Measurements from ENCODE around the gene GGTLC1.

The GGTLC1 gene

DNA sequence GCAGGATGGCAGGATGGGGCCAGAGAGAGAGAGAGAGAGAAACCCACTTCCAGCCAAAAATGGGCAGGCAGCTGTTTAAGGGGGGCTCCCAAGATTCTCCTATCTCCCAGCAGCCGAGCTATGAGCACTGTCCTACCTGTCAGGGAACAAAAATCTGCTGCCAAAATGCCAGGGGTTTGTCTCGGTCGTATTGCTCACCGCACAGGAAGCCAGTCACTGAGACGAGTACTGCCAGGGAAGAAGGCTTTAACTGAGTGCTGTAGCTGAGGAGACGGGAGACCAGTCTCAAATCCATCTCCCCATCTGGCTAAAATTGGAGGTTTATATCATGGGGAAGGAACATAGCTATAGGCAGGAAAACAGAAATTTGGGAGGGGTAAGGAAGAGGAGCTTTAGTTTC, 22.3 kb downstream of the GGTLC1 start:
- Histone ChIP-seq H3K9me3 (ENCODE audit: severe bottlenecking) (peaks cover 11% of the 10 kb centered on the region), H3K27ac (no peak overlapping the region)
- TF ChIP-seq, protein P1, sequence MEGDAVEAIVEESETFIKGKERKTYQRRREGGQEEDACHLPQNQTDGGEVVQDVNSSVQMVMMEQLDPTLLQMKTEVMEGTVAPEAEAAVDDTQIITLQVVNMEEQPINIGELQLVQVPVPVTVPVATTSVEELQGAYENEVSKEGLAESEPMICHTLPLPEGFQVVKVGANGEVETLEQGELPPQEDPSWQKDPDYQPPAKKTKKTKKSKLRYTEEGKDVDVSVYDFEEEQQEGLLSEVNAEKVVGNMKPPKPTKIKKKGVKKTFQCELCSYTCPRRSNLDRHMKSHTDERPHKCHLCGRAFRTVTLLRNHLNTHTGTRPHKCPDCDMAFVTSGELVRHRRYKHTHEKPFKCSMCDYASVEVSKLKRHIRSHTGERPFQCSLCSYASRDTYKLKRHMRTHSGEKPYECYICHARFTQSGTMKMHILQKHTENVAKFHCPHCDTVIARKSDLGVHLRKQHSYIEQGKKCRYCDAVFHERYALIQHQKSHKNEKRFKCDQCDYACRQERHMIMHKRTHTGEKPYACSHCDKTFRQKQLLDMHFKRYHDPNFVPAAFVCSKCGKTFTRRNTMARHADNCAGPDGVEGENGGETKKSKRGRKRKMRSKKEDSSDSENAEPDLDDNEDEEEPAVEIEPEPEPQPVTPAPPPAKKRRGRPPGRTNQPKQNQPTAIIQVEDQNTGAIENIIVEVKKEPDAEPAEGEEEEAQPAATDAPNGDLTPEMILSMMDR (IDR thresholded peaks at IDR 0.05; ENCODE audit: low read depth, low read length) = no peak

GRCh38 chr20:23963941-23964340, 24.6 kb downstream of the GGTLC1 start:
- H3K4me3 ChIP-seq (ENCODE audit: low read depth, low read length) = no peak overlapping the region
- TF ChIP-seq, protein P1 (IDR thresholded peaks at IDR 0.05; ENCODE audit: low read depth, low read length) = no peak
- DNase-seq = no peak
- H3K9me3 ChIP-seq (ENCODE audit: severe bottlenecking) = peaks cover 11% of the 10 kb centered on the region
- H3K36me3 ChIP-seq = no peaks in the 10 kb centered on the region
- no peak overlapping the region for H3K27ac ChIP-seq
- no peaks in the 10 kb centered on the region for H3K27me3 ChIP-seq (ENCODE audit: insufficient read depth, low read depth, severe bottlenecking)

More for the DNA sequence above, 22.3 kb downstream of the GGTLC1 start:
- Histone ChIP-seq H3K27me3 (ENCODE audit: insufficient read depth, low read depth, severe bottlenecking) (no peaks in the 10 kb centered on the region), H3K4me3 (ENCODE audit: low read depth, low read length) (no peak overlapping the region), H3K36me3 (no peaks in the 10 kb centered on the region)
- no peak for DNase-seq

- Histone ChIP-seq H3K4me3 (ENCODE audit: low read depth, low read length) (no peak overlapping the region), H3K9me3 (ENCODE audit: severe bottlenecking) (peaks cover 11% of the 10 kb centered on the region), H3K27ac (no peak overlapping the region), H3K36me3 (no peaks in the 10 kb centered on the region), H3K27me3 (ENCODE audit: insufficient read depth, low read depth, severe bottlenecking) (no peaks in the 10 kb centered on the region)
- no peak for DNase-seq
- TF ChIP-seq, protein P1 (IDR thresholded peaks at IDR 0.05; ENCODE audit: low read depth, low read length) = no peak
These were observed 26.3 kb downstream of the GGTLC1 start for GRCh38 chr20:23962272-23962671.

DNA sequence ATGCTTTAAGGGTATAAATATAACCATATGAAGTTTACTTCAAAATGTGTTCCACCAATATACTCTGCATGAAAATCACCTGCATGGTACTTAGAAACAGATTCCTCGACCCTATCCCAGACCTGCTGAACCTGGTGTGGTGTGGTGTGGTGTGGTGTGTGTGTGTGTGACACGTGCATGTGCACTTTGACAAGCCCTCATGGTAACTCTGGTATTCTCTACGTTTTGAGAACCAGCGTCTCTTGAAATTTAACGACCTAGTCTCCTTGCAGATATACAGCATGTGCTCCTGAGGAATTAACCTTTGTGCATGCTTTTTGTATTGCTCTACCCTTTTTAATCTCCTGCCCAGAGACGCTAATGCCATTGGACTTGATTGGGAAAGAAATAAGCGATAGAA, 29.5 kb downstream of the GGTLC1 start:
- DNase-seq = no peak
- H3K27me3 ChIP-seq (ENCODE audit: insufficient read depth, low read depth, severe bottlenecking) = no peaks in the 10 kb centered on the region
- no peak overlapping the region for H3K27ac ChIP-seq
- peaks cover 7% of the 10 kb centered on the region for H3K9me3 ChIP-seq (ENCODE audit: severe bottlenecking)
- TF ChIP-seq, protein P1 (IDR thresholded peaks at IDR 0.05; ENCODE audit: low read depth, low read length) = no peak
- H3K36me3 ChIP-seq = no peaks in the 10 kb centered on the region
- no peak overlapping the region for H3K4me3 ChIP-seq (ENCODE audit: low read depth, low read length)

- no peak for DNase-seq
These were observed 32.7 kb downstream of the GGTLC1 start for GRCh38 chr20:23955896-23956295.

More at GRCh38 chr20:23955896-23956295, 32.7 kb downstream of the GGTLC1 start:
- Histone ChIP-seq H3K36me3 (no peaks in the 10 kb centered on the region), H3K27ac (no peak overlapping the region), H3K27me3 (ENCODE audit: insufficient read depth, low read depth, severe bottlenecking) (no peaks in the 10 kb centered on the region), H3K9me3 (ENCODE audit: severe bottlenecking) (no peaks in the 10 kb centered on the region), H3K4me3 (ENCODE audit: low read depth, low read length) (no peak overlapping the region)
- TF ChIP-seq, protein P1 (IDR thresholded peaks at IDR 0.05; ENCODE audit: low read depth, low read length) = no peak

Measured in WERI-Rb-1 (cell line).